ENCODE measurements around the gene E2F1. TPM values are rescaled to one million over a fixed set of nuclear protein-coding genes. Genes with fewer than 3 reads are reported as not detected.

The E2F1 gene
- total and polyA plus RNA-seq, 10 donors = 2.5 to 6.9 (median 5.0) TPM

- intact Hi-C loops (cut with DNase I; ENCODE audit: low total_unique reads) = no loop called here
- DNase-seq = peak; percentile 99
- Histone ChIP-seq H3K27me3 (replicated peaks in 1 of 7) (no peaks in the 10 kb centered on the region), H3K4me1 (peaks cover 4 to 58% (median 43%) of the 10 kb centered on the region in 6 donors), H3K9me3 (no peaks in the 10 kb centered on the region), H3K27ac (peak overlapping the region; percentile 88 to 96 (median 92)), H3K36me3 (peaks cover 0 to 19% (median 8%) of the 10 kb centered on the region in 6 donors), H3K4me3 (peak overlapping the region; percentile 65 to 93 (median 71))
- TF ChIP-seq CTCF (IDR thresholded peaks at IDR 0.05 in 8 of 11, conservative IDR thresholded peaks at IDR 0.05 in 3 of 11) (peak in 4 of 11 experiments; percentile 31 to 43 (median 35)), POLR2A (IDR thresholded peaks at IDR 0.05) (peak in 1 of 3 donors; percentile 52), POLR2AphosphoS5 (IDR thresholded peaks at IDR 0.05) (peak; percentile 91 to 92 (median 92))
- WGBS, 5 donors = 1 to 2% (median 1%) methylated on average over 33 to 84 of the region's 84 CpGs
Observed at GRCh38 chr20:33663161-33664084, 22.8 kb downstream of the E2F1 start.

GRCh38 chr20:33662172-33662571 lies 24.0 kb downstream of the E2F1 start, which contains the start of gene C20orf144:
Gene C20orf144 (plus strand): TSS chr20:33662327. CDS start chr20:33662346, 19 bp downstream.
- intact Hi-C loops (cut with DNase I; ENCODE audit: low total_unique reads) = no loop called here

GRCh38 chr20:33660685-33661058 lies 25.5 kb downstream of the E2F1 start:
- no peaks in the 10 kb centered on the region for H3K27me3 ChIP-seq (replicated peaks in 1 of 7)
- no peak for DNase-seq
- H3K36me3 ChIP-seq = peaks cover 0 to 39% (median 8%) of the 10 kb centered on the region in 6 donors
- no peak overlapping the region for H3K4me3 ChIP-seq
- 90 to 96% (median 90%) methylated on average over 7 of the region's 7 CpGs for WGBS, 5 donors
- TF ChIP-seq POLR2A (IDR thresholded peaks at IDR 0.05) (no peak), POLR2AphosphoS5 (IDR thresholded peaks at IDR 0.05) (peak in 1 of 3 donors; percentile 2)
- intact Hi-C loops (cut with DNase I; ENCODE audit: low total_unique reads) = no loop called here
- H3K27ac ChIP-seq = no peak overlapping the region
- peaks cover 0 to 31% (median 21%) of the 10 kb centered on the region in 6 donors for H3K4me1 ChIP-seq
- no peaks in the 10 kb centered on the region for H3K9me3 ChIP-seq

More at GRCh38 chr20:33662172-33662571, 24.0 kb downstream of the E2F1 start, which contains the start of gene C20orf144:
- H3K36me3 ChIP-seq = peaks cover 0 to 31% (median 8%) of the 10 kb centered on the region in 6 donors
- no peak for TF ChIP-seq CTCF (IDR thresholded peaks at IDR 0.05 in 8 of 11, conservative IDR thresholded peaks at IDR 0.05 in 3 of 11)
- TF ChIP-seq POLR2A (IDR thresholded peaks at IDR 0.05) = no peak
- TF ChIP-seq POLR2AphosphoS5 (IDR thresholded peaks at IDR 0.05) = no peak
- H3K27ac ChIP-seq = peak within 1 kb of the TSS; percentile 88 to 96 (median 92)
- peak within 1 kb of the TSS; percentile 65 to 93 (median 71) for H3K4me3 ChIP-seq
- 90 to 97% (median 96%) methylated on average over 10 of the region's 10 CpGs for WGBS, 5 donors
- peaks cover 0 to 46% (median 32%) of the 10 kb centered on the region in 6 donors for H3K4me1 ChIP-seq
- no peak for DNase-seq
- no peaks in the 10 kb centered on the region for H3K27me3 ChIP-seq (replicated peaks in 1 of 7)
- H3K9me3 ChIP-seq = no peaks in the 10 kb centered on the region

DNA sequence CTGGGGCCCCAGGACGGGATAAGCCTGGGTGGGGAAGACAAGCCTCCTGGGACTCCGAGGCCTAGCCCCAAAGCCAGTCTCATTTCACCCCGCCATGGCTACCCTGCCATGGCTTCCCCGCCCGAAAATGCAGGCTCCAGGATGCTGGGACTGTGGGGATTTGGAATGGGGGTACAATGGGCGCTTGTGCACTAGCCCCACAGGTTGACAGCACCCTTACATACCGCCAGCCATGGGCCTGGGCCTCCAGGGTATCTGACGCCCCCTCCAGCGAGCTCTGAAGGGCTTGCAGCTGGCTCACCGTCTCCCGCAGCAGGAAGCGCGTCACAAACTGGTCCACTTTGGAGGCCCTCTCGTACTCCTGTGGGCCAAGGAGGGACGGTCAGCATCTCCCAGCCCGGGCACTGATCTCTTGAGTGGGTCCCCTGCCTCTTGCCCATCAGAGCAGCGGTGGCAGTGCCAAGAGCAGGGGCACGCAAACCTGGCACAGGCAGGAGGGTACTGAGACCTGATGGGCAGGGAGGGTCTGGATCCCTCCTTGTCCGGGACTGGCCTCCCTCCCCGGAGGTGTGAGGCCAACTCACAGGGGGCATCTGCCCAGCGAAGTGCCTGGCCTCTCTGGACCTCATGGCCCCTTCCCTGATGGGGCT lies 26.0 kb downstream of the E2F1 start:
- intact Hi-C loops (cut with DNase I; ENCODE audit: low total_unique reads) = no loop called here
- Histone ChIP-seq H3K27me3 (replicated peaks in 1 of 7) (no peaks in the 10 kb centered on the region), H3K4me1 (peaks cover 0 to 28% (median 21%) of the 10 kb centered on the region in 6 donors), H3K36me3 (peaks cover 0 to 39% (median 8%) of the 10 kb centered on the region in 6 donors), H3K27ac (no peak overlapping the region), H3K4me3 (no peak overlapping the region), H3K9me3 (no peaks in the 10 kb centered on the region)
- TF ChIP-seq POLR2AphosphoS5 (IDR thresholded peaks at IDR 0.05) = peak in 1 of 3 donors; percentile 7
- TF ChIP-seq POLR2A (IDR thresholded peaks at IDR 0.05) = no peak
- no peak for TF ChIP-seq CTCF (IDR thresholded peaks at IDR 0.05 in 8 of 11, conservative IDR thresholded peaks at IDR 0.05 in 3 of 11)
- DNase-seq = no peak
- 88 to 97% (median 93%) methylated on average over 12 to 21 of the region's 21 CpGs for whole genome bisulfite sequencing, 5 donors

Measured in spleen (tissue), 11 donors.